Endodermal cell (in vitro differentiated cells): ENCODE measurements around the gene ENG. TPM values are rescaled to one million over a fixed set of nuclear protein-coding genes. Genes with fewer than 3 reads are reported as not detected.

Experiments
- DNase-seq: peaks from one replicate; pipeline ENCODE4 v3.0.0-alpha.2; 2017
- H3K27ac ChIP-seq: 2 replicates; pipeline ENCODE4 v1.5.1; 2013; ENCODE audit warnings: mild to moderate bottlenecking, low read depth, low read length, moderate library complexity
- H3K27me3 ChIP-seq: 2 replicates; pipeline ENCODE4 v1.6.1; 2013; ENCODE audit warnings: mild to moderate bottlenecking, low read length, moderate library complexity; ENCODE audit not compliant: insufficient read depth, control insufficient read depth, poor library complexity, severe bottlenecking
- H3K36me3 ChIP-seq: 2 replicates; pipeline ENCODE4 v1.7.0; 2013; ENCODE audit warnings: mild to moderate bottlenecking, low read length, moderate library complexity; ENCODE audit not compliant: control insufficient read depth, insufficient read depth
- H3K4me1 ChIP-seq: one replicate; pipeline ENCODE4 v1.7.0; 2013; ENCODE audit warnings: low read length; ENCODE audit not compliant: control insufficient read depth, insufficient read depth
- H3K4me3 ChIP-seq: 2 replicates; pipeline ENCODE4 v1.5.1; 2013; ENCODE audit warnings: mild to moderate bottlenecking, low read length, moderate library complexity
- H3K9ac ChIP-seq: 2 replicates; pipeline ENCODE4 v1.6.1; 2013; ENCODE audit warnings: mild to moderate bottlenecking, low read length, moderate library complexity; ENCODE audit not compliant: poor library complexity, severe bottlenecking; ENCODE audit errors: extremely low read depth
- H3K9me3 ChIP-seq: 2 replicates; pipeline ENCODE4 v1.6.1; 2013; ENCODE audit warnings: mild to moderate bottlenecking, low read length, moderate library complexity; ENCODE audit not compliant: control insufficient read depth
- H3K27ac Mint-ChIP-seq: 2 replicates; pipeline ENCODE4 v1.8.0; 2020; ENCODE audit warnings: mixed read lengths
- H3K27me3 Mint-ChIP-seq: 2 replicates; pipeline ENCODE4 v1.8.0; 2021; ENCODE audit warnings: mild to moderate bottlenecking, mixed read lengths; ENCODE audit not compliant: insufficient read depth
- H3K36me3 Mint-ChIP-seq: 2 replicates; pipeline ENCODE4 v1.8.0; 2020; ENCODE audit warnings: low read depth, mixed read lengths
- H3K4me1 Mint-ChIP-seq: 2 replicates; pipeline ENCODE4 v1.8.0; 2020; ENCODE audit warnings: mixed read lengths
- H3K4me3 Mint-ChIP-seq: 2 replicates; pipeline ENCODE4 v1.8.0; 2020; ENCODE audit warnings: mild to moderate bottlenecking, moderate library complexity, mixed read lengths
- H3K9me3 Mint-ChIP-seq: 2 replicates; pipeline ENCODE4 v1.8.0; 2020; ENCODE audit warnings: mild to moderate bottlenecking, mixed read lengths
- WGBS, 2 experiments: methylation state at CpG; one replicate each; pipeline versions ENCODE4 v1.1.5 to v1.1.7; 2013; ENCODE audit warnings: missing lambda C conversion rate in 2 of 2, mixed read lengths in 1 of 2; ENCODE audit not compliant: insufficient coverage in 1 of 2, insufficient read length in 1 of 2; 5-methylcytosine and 5-hydroxymethylcytosine counted together
- microRNA-seq: library from miRNA; unstranded; fragments of <30 nt; microRNA quantifications from one replicate; pipeline ENCODE4 v1.2.0, GENCODE V29; 2020; ENCODE audit warnings: borderline microRNAs expressed
- total RNA-seq, 2 donors: library from RNA; stranded (reverse); fragmentation: NEBNext Ultra II Directional in 1 of 2; extraction: Animal tissue kit (Norgen Biotek cat#: 25700) in 1 of 2; gene quantifications; 2 replicates in 1 of 2; 3 replicates in 1 of 2; pipeline ENCODE4 v1.2.1, GENCODE V29; 2021
- TF ChIP-seq, protein P1 (sequence below): fragments of 200-600 bp; sonication (generic); conservative IDR thresholded peaks from 2 replicates; pipeline ENCODE4 v1.5.0; 2021; ENCODE audit warnings: antibody characterized with exemption, mild to moderate bottlenecking

Gene ENG
- total RNA-seq, 2 donors from 2014 or later, result 2.2 to 2.4 TPM

DNA sequence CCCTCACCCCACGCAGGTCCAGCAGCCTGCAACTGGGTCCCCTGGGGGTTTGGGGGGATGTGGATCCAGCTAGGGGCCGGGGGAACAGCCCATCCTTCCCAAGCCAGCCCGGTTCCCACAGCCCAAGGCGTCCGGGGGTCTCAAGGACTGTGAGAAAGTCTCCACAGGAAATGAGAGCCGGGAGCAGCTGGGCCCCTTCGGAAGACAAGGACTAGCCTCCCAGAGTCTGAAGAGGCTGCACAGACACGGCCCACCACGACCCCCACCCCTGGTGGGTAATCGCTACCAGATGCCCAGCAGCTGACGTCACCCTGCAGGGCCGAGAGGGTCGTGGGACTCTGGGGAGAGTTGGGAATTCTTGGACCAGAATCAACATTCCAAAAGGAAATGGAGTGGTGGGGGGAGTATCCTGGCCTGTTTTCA, 86.5 kb downstream of the ENG start:
- Mint-ChIP-seq H3K9me3 (no peaks in the 10 kb centered on the region), H3K36me3 (no peaks in the 10 kb centered on the region), H3K4me1 (peaks cover 8% of the 10 kb centered on the region), H3K4me3 (no peak overlapping the region), H3K27ac (peak overlapping the region; percentile 72), H3K27me3 (peaks cover 8% of the 10 kb centered on the region)
- Histone ChIP-seq H3K4me3 (no peak overlapping the region), H3K27ac (peak overlapping the region; percentile 56), H3K36me3 (no peaks in the 10 kb centered on the region), H3K4me1 (peaks cover 3% of the 10 kb centered on the region), H3K27me3 (no peaks in the 10 kb centered on the region), H3K9ac (no peak overlapping the region), H3K9me3 (no peaks in the 10 kb centered on the region)
- DNase-seq, result peak; percentile 71
- 71 to 79% methylated on average over 8 to 13 of the region's 13 CpGs for WGBS, 2 experiments
- TF ChIP-seq, protein P1, sequence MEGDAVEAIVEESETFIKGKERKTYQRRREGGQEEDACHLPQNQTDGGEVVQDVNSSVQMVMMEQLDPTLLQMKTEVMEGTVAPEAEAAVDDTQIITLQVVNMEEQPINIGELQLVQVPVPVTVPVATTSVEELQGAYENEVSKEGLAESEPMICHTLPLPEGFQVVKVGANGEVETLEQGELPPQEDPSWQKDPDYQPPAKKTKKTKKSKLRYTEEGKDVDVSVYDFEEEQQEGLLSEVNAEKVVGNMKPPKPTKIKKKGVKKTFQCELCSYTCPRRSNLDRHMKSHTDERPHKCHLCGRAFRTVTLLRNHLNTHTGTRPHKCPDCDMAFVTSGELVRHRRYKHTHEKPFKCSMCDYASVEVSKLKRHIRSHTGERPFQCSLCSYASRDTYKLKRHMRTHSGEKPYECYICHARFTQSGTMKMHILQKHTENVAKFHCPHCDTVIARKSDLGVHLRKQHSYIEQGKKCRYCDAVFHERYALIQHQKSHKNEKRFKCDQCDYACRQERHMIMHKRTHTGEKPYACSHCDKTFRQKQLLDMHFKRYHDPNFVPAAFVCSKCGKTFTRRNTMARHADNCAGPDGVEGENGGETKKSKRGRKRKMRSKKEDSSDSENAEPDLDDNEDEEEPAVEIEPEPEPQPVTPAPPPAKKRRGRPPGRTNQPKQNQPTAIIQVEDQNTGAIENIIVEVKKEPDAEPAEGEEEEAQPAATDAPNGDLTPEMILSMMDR, result no peak

GRCh38 chr9:127767410-127767809, 87.0 kb downstream of the ENG start:
- H3K9ac ChIP-seq, result no peak overlapping the region
- Mint-ChIP-seq H3K4me1 (peaks cover 8% of the 10 kb centered on the region), H3K27ac (no peak overlapping the region), H3K27me3 (peaks cover 8% of the 10 kb centered on the region), H3K36me3 (no peaks in the 10 kb centered on the region), H3K4me3 (no peak overlapping the region), H3K9me3 (no peaks in the 10 kb centered on the region)
- peak overlapping the region; percentile 56 for H3K27ac ChIP-seq
- TF ChIP-seq, protein P1, result no peak
- H3K36me3 ChIP-seq, result no peaks in the 10 kb centered on the region
- WGBS, 2 experiments, result 83% methylated on average over 3 of the region's 3 CpGs; no CpG with 5 or more reads in 1 of the 2 experiments
- H3K4me1 ChIP-seq, result peaks cover 3% of the 10 kb centered on the region
- H3K27me3 ChIP-seq, result no peaks in the 10 kb centered on the region
- no peak overlapping the region for H3K4me3 ChIP-seq
- H3K9me3 ChIP-seq, result no peaks in the 10 kb centered on the region
- no peak for DNase-seq

DNA sequence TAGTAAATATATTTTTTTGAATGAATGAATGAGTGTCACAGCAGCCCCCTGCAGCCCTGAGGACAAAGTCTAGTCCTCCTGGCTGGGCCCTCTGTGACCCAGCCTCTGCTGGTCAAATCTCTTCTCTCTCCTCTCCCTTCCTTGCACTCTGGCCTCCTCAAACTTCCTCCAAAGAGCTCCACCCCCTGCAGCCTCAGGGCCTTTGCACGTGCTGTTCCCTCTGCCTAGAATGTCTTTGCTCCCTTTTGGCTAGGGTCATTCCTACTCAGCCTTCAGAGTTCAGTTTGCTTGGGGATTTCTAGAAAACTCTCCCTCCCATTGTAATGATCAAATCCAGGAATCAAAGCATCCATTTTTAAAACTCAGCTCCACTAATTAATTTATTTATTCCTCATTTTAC, 89.0 kb downstream of the ENG start:
- Histone ChIP-seq H3K27me3 (no peaks in the 10 kb centered on the region), H3K9ac (no peak overlapping the region), H3K4me3 (no peak overlapping the region), H3K36me3 (no peaks in the 10 kb centered on the region), H3K9me3 (no peaks in the 10 kb centered on the region), H3K4me1 (peaks cover under 1% of the 10 kb centered on the region), H3K27ac (no peak overlapping the region)
- no peak overlapping the region for H3K4me3 Mint-ChIP-seq
- TF ChIP-seq, protein P1, result no peak
- WGBS, 2 experiments, result 90 to 100% methylated on average over 1 of the region's 1 CpG
- H3K27ac Mint-ChIP-seq, result no peak overlapping the region
- no peaks in the 10 kb centered on the region for H3K9me3 Mint-ChIP-seq
- no peaks in the 10 kb centered on the region for H3K36me3 Mint-ChIP-seq
- H3K27me3 Mint-ChIP-seq, result peaks cover 6% of the 10 kb centered on the region
- no peak for DNase-seq
- peaks cover 3% of the 10 kb centered on the region for H3K4me1 Mint-ChIP-seq

Small RNAs within 50 kb of the gene (microRNA-seq; reads per million reads assigned to microRNA genes)
- gene MIR2861, result not detected
- gene MIR3960, result not detected
- gene MIR4672, result not detected

Other genes starting within 250 kb of the ENG start
- 10 to 100 TPM; 27.8 to 46.8 TPM for gene STXBP1, start 242.4 kb downstream of the ENG start, total RNA-seq
- gene CFAP157, start 147.7 kb downstream of the ENG start, total RNA-seq, result under 1 TPM; 0.20 to 0.44 TPM
- 10 to 100 TPM; 15.2 to 18.7 TPM for gene PTRH1, start 139.0 kb downstream of the ENG start, total RNA-seq
- not detected for gene TTC16, start 138.6 kb downstream of the ENG start, total RNA-seq
- 10 to 100 TPM; 15.7 to 16.7 TPM for gene TOR2A, start 119.4 kb downstream of the ENG start, total RNA-seq
- 1 to 10 TPM in 1 of 2 donors, under 1 TPM in 1; 0.77 to 1.4 TPM for gene SH2D3C, start 76.0 kb downstream of the ENG start, total RNA-seq
- gene CDK9, start 68.6 kb downstream of the ENG start, total RNA-seq, result 100 to 1,000 TPM in 1 of 2 donors, 10 to 100 TPM in 1; 97.1 to 101 TPM
- 10 to 100 TPM; 75.2 to 76.4 TPM for gene FPGS, start 51.8 kb downstream of the ENG start, total RNA-seq
- 10 to 100 TPM; 19.0 to 22.8 TPM for gene AK1, start 23.0 kb upstream of the ENG start, total RNA-seq
- gene ST6GALNAC6, start 44.9 kb upstream of the ENG start, total RNA-seq, result 10 to 100 TPM; 42.3 to 44.2 TPM
- gene ST6GALNAC4, start 62.4 kb upstream of the ENG start, total RNA-seq, result 10 to 100 TPM in 1 of 2 donors, 1 to 10 TPM in 1; 8.3 to 12.7 TPM
- 1 to 10 TPM; 6.6 to 9.3 TPM for gene PIP5KL1, start 76.1 kb upstream of the ENG start, total RNA-seq
- gene DPM2, start 83.2 kb upstream of the ENG start, total RNA-seq, result 10 to 100 TPM; 45.7 TPM
- 10 to 100 TPM; 56.7 to 60.8 TPM for gene EEIG1, start 126.3 kb upstream of the ENG start, total RNA-seq
- 1 to 10 TPM; 6.2 to 6.6 TPM for gene NAIF1, start 212.7 kb upstream of the ENG start, total RNA-seq
- gene SLC25A25, start 213.6 kb upstream of the ENG start, total RNA-seq, result 10 to 100 TPM; 12.9 to 13.1 TPM